LNCAP (cell line): ENCODE measurements around the gene PARL.

Experiments
- CTCF ChIP-seq: fragments of 450-650 bp; IDR thresholded peaks from 2 replicates; pipeline ENCODE4 v1.5.1; 2017; ENCODE audit warnings: mild to moderate bottlenecking

Gene PARL

DNA sequence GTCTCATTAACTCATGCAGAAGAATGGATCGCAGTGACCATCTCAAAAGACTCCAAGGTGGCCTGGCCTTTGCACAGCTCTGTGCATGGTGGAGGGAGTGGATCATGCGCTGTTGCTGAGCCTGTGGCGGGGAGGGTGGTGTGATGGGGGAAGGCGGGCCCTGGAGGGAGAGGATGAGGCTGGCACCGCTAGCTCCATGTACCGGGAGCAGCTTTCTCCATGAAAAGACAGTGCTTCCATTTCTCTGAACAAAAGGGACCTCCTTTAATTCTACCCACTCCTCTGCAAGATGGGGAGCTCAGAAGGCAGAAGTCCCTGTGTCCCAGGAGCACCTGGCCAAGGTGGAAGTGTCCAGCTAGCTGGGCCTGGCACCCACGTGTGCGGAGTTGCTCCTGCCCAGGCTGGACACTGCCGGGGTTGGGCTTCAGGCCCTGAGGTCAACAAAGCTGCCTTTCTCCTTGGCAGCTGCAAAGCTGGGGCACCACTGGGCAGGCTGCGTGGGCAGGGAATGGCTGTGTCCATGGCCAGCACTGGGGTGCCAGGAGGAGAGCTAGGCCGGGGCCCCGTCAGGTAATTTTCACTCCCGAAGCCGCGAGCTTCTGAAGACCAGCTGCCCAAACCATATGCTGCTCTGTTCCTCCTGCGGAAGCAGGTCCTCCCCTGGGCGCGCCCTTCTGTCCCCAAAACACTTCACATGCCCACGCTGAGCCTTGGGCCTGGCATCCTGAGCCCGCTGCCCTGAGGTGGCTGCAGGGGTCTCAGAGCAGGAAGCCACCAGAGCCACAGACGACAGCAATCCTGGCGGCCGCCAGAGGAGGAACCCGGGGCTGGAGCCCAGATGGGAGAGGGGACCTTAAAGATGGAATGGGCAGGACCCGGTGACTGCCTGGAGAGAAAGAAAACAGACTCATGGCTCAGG, 65.7 kb downstream of the PARL start:
- no peak for TF ChIP-seq CTCF

GRCh38 chr3:183818041-183818620, 66.5 kb downstream of the PARL start:
- TF ChIP-seq CTCF = no peak

GRCh38 chr3:183817639-183818038, 67.0 kb downstream of the PARL start:
- no peak for TF ChIP-seq CTCF

- no peak for TF ChIP-seq CTCF
Observed at GRCh38 chr3:183816681-183817510, 67.8 kb downstream of the PARL start.

DNA sequence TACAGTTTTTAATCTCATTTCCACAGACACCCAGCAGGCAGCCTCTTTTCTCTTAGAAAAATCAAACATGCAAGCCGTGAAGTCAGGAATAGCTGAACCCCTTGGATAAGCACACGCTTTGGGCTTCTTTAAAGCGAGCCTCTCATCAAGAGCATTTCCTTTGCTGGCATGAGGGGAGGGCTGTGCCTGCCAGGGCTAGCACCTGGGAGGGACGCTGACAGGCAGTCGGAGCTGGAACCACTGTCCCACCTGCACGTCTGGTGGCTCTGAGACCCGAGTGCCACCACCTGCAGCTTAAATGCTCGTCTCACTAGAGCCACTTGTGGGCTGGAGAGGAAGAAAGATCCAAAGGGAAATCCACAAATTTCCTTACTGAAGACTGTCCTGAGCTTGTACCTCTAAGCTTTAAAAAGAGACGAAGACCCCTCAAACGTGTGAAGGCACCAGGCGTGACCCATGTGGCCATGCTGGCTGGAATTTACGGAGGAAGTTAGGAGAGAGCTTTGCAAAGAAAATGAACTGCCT, 68.7 kb downstream of the PARL start:
- no peak for TF ChIP-seq CTCF

DNA sequence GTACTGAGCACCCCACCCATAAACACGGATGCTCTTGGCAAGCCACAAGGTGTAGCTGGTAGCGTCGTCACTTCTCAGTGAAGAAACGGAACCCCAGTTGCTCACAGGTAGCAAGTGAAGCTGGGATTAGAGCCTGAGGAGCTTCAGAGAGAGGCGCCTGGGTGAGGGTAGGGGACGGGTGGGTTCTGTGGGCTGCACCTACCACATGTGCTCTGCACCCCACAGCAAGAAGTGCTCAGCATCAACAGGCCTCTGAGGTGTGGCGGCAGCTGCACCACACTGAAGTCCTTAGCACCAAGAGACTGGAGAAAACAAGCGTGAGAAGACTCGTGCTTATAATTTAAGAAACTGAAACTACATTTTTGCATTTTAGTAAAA, 69.1 kb downstream of the PARL start:
- no peak for TF ChIP-seq CTCF

DNA sequence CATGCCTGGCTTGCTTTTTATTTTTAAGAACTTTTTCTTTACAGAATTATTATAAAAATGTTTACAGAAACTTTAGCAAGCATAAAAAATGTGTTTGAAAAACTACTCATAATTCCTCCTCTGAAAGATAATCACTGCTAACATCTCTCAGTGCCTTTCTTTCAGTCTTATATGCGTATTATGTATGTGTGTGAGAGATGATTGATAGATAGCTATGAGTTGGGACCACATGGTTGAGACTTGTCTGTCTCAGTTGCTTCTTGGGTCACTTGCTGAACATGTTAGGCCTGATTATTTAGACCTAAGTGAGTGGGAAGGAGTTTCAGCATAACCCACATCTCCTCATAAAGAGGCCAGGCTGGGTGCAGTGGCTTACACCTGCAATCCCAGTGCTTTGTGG, 70.4 kb downstream of the PARL start:
- no peak for TF ChIP-seq CTCF
